ENCODE results near the gene MGLL.

Gene MGLL

DNA sequence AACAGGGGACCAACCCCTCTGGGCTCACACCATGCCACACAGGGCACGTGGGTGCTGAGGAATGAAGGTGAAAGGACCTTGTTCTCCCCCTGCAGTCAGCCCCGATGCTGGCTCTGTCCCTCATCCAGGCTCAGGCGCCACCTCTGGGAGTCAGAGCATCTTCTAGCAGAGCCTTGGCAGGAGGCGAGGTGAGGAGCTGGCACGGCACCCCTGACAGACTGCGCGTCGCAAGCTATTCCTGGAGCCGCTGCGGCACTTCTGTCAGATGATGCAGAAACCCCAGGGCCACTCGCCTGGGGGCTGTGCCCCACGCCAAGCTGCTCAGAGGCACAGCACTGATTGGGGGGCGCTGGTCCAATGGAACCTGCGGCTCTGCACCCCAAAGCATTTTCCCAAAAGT, 62.0 kb downstream of the MGLL start:
- no peak for DNase-seq (ENCODE audit: low read depth)
- TF ChIP-seq, protein P1, sequence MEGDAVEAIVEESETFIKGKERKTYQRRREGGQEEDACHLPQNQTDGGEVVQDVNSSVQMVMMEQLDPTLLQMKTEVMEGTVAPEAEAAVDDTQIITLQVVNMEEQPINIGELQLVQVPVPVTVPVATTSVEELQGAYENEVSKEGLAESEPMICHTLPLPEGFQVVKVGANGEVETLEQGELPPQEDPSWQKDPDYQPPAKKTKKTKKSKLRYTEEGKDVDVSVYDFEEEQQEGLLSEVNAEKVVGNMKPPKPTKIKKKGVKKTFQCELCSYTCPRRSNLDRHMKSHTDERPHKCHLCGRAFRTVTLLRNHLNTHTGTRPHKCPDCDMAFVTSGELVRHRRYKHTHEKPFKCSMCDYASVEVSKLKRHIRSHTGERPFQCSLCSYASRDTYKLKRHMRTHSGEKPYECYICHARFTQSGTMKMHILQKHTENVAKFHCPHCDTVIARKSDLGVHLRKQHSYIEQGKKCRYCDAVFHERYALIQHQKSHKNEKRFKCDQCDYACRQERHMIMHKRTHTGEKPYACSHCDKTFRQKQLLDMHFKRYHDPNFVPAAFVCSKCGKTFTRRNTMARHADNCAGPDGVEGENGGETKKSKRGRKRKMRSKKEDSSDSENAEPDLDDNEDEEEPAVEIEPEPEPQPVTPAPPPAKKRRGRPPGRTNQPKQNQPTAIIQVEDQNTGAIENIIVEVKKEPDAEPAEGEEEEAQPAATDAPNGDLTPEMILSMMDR (conservative IDR thresholded peaks at IDR 0.05; ENCODE audit: control insufficient read depth, insufficient read depth, low read depth, low read length), result no peak
- no peak overlapping the region for H3K4me3 ChIP-seq (ENCODE audit: control insufficient read depth, low read depth, low read length)

DNA sequence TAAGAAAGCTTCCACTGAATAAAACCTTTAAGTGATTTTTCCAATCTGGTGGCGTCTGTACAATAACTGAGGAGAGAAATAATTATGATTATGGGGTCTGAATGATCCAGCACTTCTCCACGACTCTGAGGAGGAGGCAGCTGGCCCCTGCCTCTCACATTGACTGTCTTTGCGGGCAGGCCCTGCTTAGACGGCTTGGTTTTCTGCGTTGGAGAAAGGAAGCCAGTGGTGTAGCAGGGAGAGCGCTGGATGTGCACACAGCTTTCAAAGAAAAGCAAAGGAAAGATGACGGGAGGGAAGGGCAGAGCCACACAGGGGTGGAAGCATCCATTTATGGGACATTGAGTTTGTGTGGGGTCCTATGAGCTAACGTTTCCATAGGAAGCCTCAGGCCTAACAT, 62.5 kb downstream of the MGLL start:
- TF ChIP-seq, protein P1 (conservative IDR thresholded peaks at IDR 0.05; ENCODE audit: control insufficient read depth, insufficient read depth, low read depth, low read length), result no peak
- DNase-seq (ENCODE audit: low read depth), result no peak
- no peak overlapping the region for H3K4me3 ChIP-seq (ENCODE audit: control insufficient read depth, low read depth, low read length)

DNA sequence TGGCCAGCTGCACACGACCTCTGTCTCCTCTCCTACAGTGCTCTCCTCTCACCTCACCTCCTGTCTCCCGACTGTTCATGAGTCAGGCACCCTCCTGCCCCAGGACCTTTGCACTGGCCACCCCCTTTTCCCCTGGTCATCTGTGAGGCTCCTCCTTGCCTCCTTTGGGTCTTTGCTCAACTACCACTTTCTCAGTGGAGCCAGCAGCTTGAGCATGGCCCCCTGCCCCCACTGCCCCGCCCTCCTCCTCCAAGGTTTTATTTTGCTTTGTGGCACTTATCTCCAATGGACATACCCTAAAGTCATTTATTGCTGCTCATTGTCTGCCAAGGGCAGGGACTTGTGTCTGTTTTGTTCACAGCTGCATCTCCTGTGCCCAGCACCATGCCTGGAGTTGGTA, 64.3 kb downstream of the MGLL start:
- no peak for DNase-seq (ENCODE audit: low read depth)
- TF ChIP-seq, protein P1 (conservative IDR thresholded peaks at IDR 0.05; ENCODE audit: control insufficient read depth, insufficient read depth, low read depth, low read length), result no peak
- H3K4me3 ChIP-seq (ENCODE audit: control insufficient read depth, low read depth, low read length), result no peak overlapping the region

DNA sequence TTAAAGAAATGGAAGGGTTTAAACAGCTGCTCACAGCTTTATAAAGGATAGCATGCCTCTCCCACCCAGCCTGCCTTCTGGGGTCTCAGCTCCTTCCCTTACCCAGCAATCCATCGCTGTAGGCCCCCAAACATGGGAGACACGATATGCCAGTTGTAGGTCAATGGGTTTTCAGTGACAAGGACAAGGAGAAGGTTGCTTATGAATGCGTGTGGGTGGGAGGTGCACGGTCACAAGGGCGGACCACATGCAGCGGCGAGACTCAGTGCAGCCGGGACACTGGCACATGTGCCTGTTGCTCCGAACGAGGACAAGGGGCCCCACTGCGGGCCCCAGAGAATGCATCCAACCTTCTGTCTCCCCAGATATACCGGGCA, 67.0 kb downstream of the MGLL start:
- TF ChIP-seq, protein P1 (conservative IDR thresholded peaks at IDR 0.05; ENCODE audit: control insufficient read depth, insufficient read depth, low read depth, low read length), result no peak
- H3K4me3 ChIP-seq (ENCODE audit: control insufficient read depth, low read depth, low read length), result no peak overlapping the region
- DNase-seq (ENCODE audit: low read depth), result no peak

- H3K4me3 ChIP-seq (ENCODE audit: control insufficient read depth, low read depth, low read length), result no peak overlapping the region
- TF ChIP-seq, protein P1 (conservative IDR thresholded peaks at IDR 0.05; ENCODE audit: control insufficient read depth, insufficient read depth, low read depth, low read length), result no peak
- DNase-seq (ENCODE audit: low read depth), result no peak
Measured at GRCh38 chr3:127754411-127755304, 67.7 kb downstream of the MGLL start.

DNA sequence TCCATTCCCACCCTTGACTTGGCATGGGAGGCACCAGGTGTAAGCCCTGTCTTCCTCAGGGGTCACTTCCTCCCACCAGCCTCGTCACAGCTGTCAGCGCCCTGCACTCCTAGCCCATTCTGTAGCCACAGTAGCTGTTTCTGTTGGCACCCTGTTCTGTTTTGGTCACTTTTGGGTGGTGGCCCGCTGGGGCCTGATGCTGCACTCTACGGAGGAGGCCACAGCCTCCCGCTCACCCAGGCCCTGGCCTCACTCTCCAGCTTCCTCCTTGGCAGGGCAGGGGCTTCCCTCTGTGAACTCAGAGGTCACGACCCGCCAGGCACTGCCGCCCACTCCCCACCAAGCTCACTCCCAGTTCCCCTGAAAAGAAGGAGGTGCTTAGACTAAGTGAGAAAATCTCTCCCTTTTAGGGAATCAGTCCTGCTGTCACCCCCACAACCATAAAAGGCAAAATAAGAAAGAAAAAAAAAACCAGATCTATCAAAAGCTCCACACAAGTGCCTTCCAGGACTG, 68.4 kb downstream of the MGLL start:
- TF ChIP-seq, protein P1 (conservative IDR thresholded peaks at IDR 0.05; ENCODE audit: control insufficient read depth, insufficient read depth, low read depth, low read length), result no peak
- no peak for DNase-seq (ENCODE audit: low read depth)
- no peak overlapping the region for H3K4me3 ChIP-seq (ENCODE audit: control insufficient read depth, low read depth, low read length)
